Posterior cingulate gyrus (tissue), 11 donors: ENCODE results near the gene MMD.
A peak's percentile ranks its signal among the peaks of the same experiment; 100 is the strongest.
"Not testable (repeated sequence)": the region's sequence is repeated elsewhere in the genome, so short reads cannot be mapped to it uniquely, and the experiment has no call there.

ENCODE experiments used
- DNase-seq, 10 donors: peaks; one replicate each; pipeline versions ENCODE4 v3.0.0 to v3.0.0-alpha.2; 2020 to 2021; ENCODE audit warnings: mixed read lengths in 3 of 10
- intact Hi-C: fragments of 100-400 bp; cut with DNase I; formaldehyde crosslinking; loops from one replicate; pipeline ENCODE4 v1.15.1; 2023

The MMD gene

GRCh38 chr17:55421179-55421934, at the start of gene MMD:
Gene MMD (minus strand): TSS chr17:55421835. CDS start chr17:55421695, 140 bp downstream.
- intact Hi-C loops, result loop anchor here (5.0 kb wide), 1 partner anchor 91 kb away; the partner anchor contains the start of gene SMIM36
- DNase-seq, result peak in 7 of 10 donors; percentile 15 to 86 (median 29)

GRCh38 chr17:55466671-55467070, 45.0 kb upstream of the MMD start:
- intact Hi-C loops, result no loop called here
- DNase-seq, result no peak

GRCh38 chr17:55465771-55466170, 44.1 kb upstream of the MMD start:
- not testable (repeated sequence) for DNase-seq

GRCh38 chr17:55463600-55463999, 42.0 kb upstream of the MMD start:
- intact Hi-C loops, result no loop called here
- no peak for DNase-seq

More at GRCh38 chr17:55465771-55466170, 44.1 kb upstream of the MMD start:
- intact Hi-C loops, result not testable (repeated sequence)

GRCh38 chr17:55462711-55463110, 41.1 kb upstream of the MMD start:
- intact Hi-C loops, result no loop called here
- no peak for DNase-seq

GRCh38 chr17:55462234-55462633, 40.6 kb upstream of the MMD start:
- intact Hi-C loops, result no loop called here
- no peak for DNase-seq

- intact Hi-C loops, result no loop called here
- DNase-seq, result no peak
Observed at GRCh38 chr17:55458978-55459377, 37.3 kb upstream of the MMD start.

GRCh38 chr17:55458287-55458900, 36.8 kb upstream of the MMD start:
- intact Hi-C loops, result no loop called here
- no peak for DNase-seq

GRCh38 chr17:55456307-55457240, 34.9 kb upstream of the MMD start:
- no peak for DNase-seq
- intact Hi-C loops, result no loop called here

GRCh38 chr17:55454906-55455474, 33.4 kb upstream of the MMD start:
- DNase-seq, result no peak
- intact Hi-C loops, result no loop called here

- no peak for DNase-seq
Observed at GRCh38 chr17:55453839-55454557, 32.4 kb upstream of the MMD start.

GRCh38 chr17:55452139-55452790, 30.6 kb upstream of the MMD start:
- intact Hi-C loops, result no loop called here
- DNase-seq, result no peak

More at GRCh38 chr17:55453839-55454557, 32.4 kb upstream of the MMD start:
- intact Hi-C loops, result no loop called here

GRCh38 chr17:55451758-55452138, 30.1 kb upstream of the MMD start:
- intact Hi-C loops, result no loop called here
- no peak for DNase-seq

- DNase-seq, result no peak
Observed at GRCh38 chr17:55451203-55451641, 29.6 kb upstream of the MMD start.

GRCh38 chr17:55450232-55450825, 28.7 kb upstream of the MMD start:
- DNase-seq, result no peak
- intact Hi-C loops, result no loop called here

More at GRCh38 chr17:55451203-55451641, 29.6 kb upstream of the MMD start:
- intact Hi-C loops, result no loop called here

GRCh38 chr17:55448681-55449080, 27.0 kb upstream of the MMD start:
- no peak for DNase-seq
- intact Hi-C loops, result no loop called here

GRCh38 chr17:55446581-55447205, 25.1 kb upstream of the MMD start:
- no peak for DNase-seq
- intact Hi-C loops, result no loop called here

GRCh38 chr17:55446004-55446403, 24.4 kb upstream of the MMD start:
- DNase-seq, intact Hi-C loops: not testable (repeated sequence)
